ENCODE results near the gene ACVR1B. TPM values are rescaled to one million over a fixed set of nuclear protein-coding genes. Genes with fewer than 3 reads are reported as not detected.

The ACVR1B gene
- total and polyA plus RNA-seq, 11 donors: 7.4 to 19.8 (median 11.6) TPM

DNA sequence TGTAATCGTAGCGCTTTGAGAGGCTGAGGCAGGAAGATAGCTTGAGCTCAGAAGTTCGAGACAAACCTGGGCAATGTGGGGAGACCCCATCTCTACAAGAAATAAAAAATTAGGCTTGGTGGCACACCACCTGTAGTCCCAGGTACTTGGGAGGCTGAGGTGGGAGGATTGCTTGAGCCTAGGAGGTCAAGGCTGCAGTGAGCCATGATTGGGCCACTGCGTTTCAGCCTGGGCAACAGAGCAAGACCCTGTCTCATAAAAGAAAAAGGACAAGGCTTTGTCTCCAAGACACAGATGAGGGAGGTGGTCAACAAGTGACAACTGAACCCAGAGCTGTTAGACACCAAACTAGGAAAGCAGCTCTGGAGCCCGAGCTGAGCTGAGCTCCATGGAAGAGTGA is 40.7 kb downstream of the ACVR1B start:
- H3K4me1 ChIP-seq: peaks cover 0 to 2% (median 0%) of the 10 kb centered on the region in 12 donors
- H3K27me3 ChIP-seq: no peaks in the 10 kb centered on the region
- H3K9me3 ChIP-seq: no peaks in the 10 kb centered on the region
- H3K4me3 ChIP-seq: no peak overlapping the region
- ATAC-seq: no peak
- TF ChIP-seq POLR2A (IDR thresholded peaks at IDR 0.05): no peak
- no peak for TF ChIP-seq CTCF (IDR thresholded peaks at IDR 0.05)
- H3K36me3 ChIP-seq: peaks cover 0 to 76% (median 58%) of the 10 kb centered on the region in 9 donors
- no peak overlapping the region for H3K27ac ChIP-seq
- WGBS, 4 donors: 87 to 91% (median 89%) methylated on average over 5 of the region's 5 CpGs
- intact Hi-C loops (cut with DNase I): loop anchor here in 2 of 10 donors (2.0 to 5.0 kb wide), 2 partner anchors 33 to 130 kb away; no protein-coding TSS in a partner anchor
- no peak for DNase-seq

GRCh38 chr12:51994539-51994820 is 43.0 kb downstream of the ACVR1B start:
- no peaks in the 10 kb centered on the region for H3K27me3 ChIP-seq
- peaks cover 0 to 2% (median 0%) of the 10 kb centered on the region in 12 donors for H3K4me1 ChIP-seq
- H3K36me3 ChIP-seq: peaks cover 0 to 70% (median 46%) of the 10 kb centered on the region in 9 donors
- H3K9me3 ChIP-seq: no peaks in the 10 kb centered on the region
- ATAC-seq (no peak), DNase-seq (no peak)
- no peak overlapping the region for H3K4me3 ChIP-seq
- TF ChIP-seq CTCF (IDR thresholded peaks at IDR 0.05) (no peak), POLR2A (IDR thresholded peaks at IDR 0.05) (no peak)
- H3K27ac ChIP-seq: no peak overlapping the region
- intact Hi-C loops (cut with DNase I): loop anchor here in 2 of 10 donors (2.0 to 5.0 kb wide), 2 partner anchors 22 to 128 kb away; no protein-coding TSS in a partner anchor
- 84 to 94% (median 93%) methylated on average over 11 to 17 of the region's 17 CpGs for WGBS, 4 donors

DNA sequence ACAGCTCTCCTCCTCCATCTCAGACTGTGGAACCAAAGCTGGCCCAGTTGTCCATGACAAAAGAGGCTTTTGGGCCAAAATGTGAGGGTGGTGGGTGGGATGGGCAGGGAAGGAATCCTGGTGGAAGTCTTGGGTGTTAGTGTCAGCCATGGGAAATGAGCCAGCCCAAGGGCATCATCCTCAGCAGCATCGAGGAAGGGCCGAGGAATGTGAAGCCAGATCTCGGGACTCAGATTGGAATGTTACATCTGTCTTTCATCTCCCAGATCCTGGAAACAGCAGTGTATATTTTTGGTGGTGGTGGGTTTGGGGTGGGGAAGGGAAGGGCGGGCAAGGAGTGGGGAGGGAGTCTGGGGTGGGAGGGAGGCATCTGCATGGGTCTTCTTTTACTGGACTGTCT is 43.5 kb downstream of the ACVR1B start:
- ATAC-seq: no peak
- Histone ChIP-seq H3K27ac (no peak overlapping the region), H3K4me1 (peaks cover 0 to 2% (median 0%) of the 10 kb centered on the region in 12 donors), H3K4me3 (no peak overlapping the region), H3K36me3 (peaks cover 0 to 65% (median 46%) of the 10 kb centered on the region in 9 donors), H3K27me3 (no peaks in the 10 kb centered on the region), H3K9me3 (no peaks in the 10 kb centered on the region)
- DNase-seq: no peak
- TF ChIP-seq POLR2A (IDR thresholded peaks at IDR 0.05) (no peak), CTCF (IDR thresholded peaks at IDR 0.05) (no peak)
- intact Hi-C loops (cut with DNase I): loop anchor here in 2 of 10 donors (2.0 to 5.0 kb wide), 2 partner anchors 22 to 127 kb away; no protein-coding TSS in a partner anchor
- WGBS, 4 donors: 62 to 83% (median 76%) methylated on average over 4 of the region's 4 CpGs

DNA sequence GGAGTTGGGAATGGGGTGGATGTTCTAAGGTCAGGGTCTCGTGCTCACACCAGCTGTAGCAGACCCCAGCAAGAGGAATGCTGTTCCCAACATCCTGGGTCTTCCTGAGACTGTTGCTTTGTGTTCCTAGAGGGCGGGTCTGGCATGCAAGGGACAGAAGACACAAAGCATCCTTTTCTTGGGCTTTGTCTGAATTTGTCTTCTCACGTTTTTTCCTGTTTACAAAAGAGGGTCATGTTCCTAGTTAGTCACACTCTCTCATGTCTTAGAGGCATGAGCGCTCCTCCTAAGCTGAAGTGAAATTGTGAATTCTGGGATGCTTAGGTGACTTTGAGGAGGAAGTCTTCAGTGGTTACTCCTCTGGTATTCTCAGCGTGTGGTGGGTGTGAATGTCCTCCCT is 45.6 kb downstream of the ACVR1B start:
- DNase-seq: no peak
- WGBS, 4 donors: 90 to 99% (median 92%) methylated on average over 5 of the region's 5 CpGs
- H3K36me3 ChIP-seq: peaks cover 0 to 51% (median 36%) of the 10 kb centered on the region in 9 donors
- TF ChIP-seq POLR2A (IDR thresholded peaks at IDR 0.05) (no peak), CTCF (IDR thresholded peaks at IDR 0.05) (no peak)
- H3K4me3 ChIP-seq: no peak overlapping the region
- no peak for ATAC-seq
- no peak overlapping the region for H3K27ac ChIP-seq
- intact Hi-C loops (cut with DNase I): no loop called here
- no peaks in the 10 kb centered on the region for H3K9me3 ChIP-seq
- H3K4me1 ChIP-seq: peaks cover 0 to 2% (median 0%) of the 10 kb centered on the region in 12 donors
- H3K27me3 ChIP-seq: no peaks in the 10 kb centered on the region

All from heart left ventricle (tissue), 16 donors.